ENCODE data around the gene SLC6A13.
"Not testable (repeated sequence)": the region's sequence is repeated elsewhere in the genome, so short reads cannot be mapped to it uniquely, and the experiment has no call there.

SLC6A13 gene

DNA sequence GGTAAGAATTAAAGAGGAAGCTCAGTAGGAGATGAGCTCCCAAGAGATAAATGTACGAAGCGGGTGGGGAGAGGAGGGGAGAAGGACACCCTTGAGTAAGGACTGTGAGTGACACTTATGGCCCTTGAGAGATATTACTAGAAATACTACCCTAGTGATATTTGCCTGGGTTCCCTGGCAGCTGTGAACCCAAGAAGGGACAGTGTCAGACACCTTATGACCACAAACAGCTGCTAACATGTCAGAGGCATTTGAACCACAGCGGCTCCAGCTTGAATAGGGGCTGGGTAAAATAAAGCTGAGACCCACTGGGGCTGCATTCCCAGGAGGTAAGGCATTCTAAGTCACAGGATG lies 29.0 kb downstream of the SLC6A13 start:
- DNase-seq (ENCODE audit: low read depth in 2 of 2): no peak

DNA sequence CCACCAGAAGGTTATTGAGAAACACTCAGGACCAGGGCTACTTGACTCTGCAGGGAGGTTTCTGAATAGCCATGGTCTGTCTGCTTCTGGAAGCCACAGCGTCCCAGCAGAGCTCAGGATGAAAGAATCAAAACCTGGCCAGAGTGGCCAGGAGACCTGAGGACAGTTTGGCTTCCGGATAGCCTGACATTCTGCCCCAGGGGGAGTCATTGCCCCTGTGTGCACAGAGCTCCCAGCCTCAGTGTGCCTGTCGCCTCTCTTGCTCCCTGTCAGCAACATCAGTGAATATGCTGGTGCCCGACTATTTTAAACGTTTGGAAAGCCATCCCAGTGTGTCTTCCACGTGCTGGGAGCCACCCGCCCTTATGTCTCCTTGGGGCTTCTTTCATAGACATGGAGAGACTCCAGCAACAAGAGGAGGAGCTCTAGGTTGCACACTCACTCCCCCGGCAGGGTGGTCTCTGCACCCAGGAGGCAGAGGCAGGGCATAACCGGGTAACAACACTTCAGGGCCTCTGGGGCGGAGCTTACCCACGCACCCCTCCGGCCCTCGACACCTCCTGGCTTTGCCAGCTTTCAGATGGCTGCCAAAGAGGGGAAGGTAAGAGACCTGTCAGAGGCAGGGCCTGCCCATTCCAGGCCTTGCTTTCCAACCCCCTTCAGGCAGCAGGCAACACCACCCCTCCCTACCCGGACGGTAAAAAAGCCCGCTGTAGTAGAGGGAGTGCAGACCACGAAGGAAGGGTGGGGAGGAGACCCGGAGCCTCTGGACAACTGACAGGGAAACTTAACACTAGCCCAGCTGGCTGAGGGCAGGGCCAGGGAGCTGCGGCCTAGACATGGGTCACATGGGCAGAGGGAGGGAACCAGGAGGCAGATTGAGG lies 29.7 kb downstream of the SLC6A13 start:
- no peak for DNase-seq (ENCODE audit: low read depth in 2 of 2)

DNA sequence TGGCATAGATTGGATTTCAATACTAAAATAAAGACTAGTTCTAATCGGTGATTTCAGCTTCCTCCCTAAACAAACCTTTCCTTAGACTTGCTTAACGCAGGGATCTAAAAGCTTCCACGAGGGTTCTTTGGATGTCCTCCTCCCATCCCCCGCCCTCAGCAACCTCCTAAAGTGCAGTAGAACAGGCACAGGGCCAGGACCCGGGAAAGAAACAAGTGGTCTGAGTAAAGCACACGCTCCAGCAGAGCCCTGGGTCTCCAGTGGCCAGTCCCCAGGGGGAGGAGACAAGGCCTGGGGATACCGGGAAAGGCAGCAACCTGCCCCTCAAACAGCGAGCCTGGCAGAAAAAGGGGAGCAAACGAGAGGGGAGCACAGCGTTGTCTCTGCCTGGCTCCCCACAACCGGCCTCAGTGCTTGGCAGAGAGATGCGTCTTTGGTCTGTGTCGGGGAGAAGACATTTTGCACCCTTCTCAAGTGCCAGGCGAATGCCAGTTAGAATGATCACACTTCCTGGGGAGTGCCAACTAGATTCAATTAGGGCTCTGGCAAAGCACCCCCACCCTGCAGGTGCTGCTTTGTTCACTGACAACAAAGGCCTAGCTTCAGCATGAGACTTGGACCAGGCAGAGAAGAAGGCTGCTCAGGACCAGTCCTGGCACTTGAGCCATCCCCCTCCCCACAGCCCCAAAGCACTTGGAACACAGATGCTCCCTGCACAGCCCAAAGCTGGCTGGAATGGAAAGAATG lies 31.5 kb downstream of the SLC6A13 start:
- no peak for DNase-seq (ENCODE audit: low read depth in 2 of 2)

DNA sequence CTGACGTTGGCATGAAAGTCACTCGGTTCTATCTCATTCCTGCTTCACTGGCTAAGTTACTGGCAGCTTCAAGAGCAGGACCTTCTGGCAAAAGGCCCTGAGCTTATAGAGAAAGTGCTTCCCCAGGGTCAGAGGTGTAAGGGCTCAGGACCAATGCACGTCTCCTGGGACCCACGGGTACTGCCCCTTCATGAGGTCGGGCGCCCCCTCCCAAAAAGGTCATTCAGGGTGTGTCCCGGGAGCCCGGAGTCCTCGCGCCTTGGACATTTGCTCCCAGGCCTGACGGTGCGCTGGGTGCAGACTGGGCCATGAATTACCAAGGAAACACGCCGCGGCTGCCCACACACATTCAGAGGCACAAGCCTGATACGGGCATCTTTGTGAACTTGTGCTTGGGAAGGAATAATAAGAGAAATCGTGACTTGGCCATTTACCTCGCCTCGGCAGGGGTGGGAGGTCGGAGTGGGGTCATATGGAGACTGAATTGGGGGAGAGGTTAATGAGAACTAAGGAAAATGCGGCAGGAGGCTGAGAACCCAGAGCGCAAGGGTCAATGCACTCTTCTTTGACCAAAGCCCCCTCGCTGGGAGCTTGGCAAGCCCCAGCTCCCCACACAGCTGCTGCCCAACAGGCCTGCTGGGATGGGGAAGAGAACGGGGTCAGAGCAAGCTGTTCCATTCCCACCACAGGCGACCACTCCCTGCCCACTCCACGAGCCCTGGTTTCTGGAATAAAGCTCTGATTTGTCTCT lies 33.0 kb downstream of the SLC6A13 start:
- DNase-seq (ENCODE audit: low read depth in 2 of 2): no peak

DNA sequence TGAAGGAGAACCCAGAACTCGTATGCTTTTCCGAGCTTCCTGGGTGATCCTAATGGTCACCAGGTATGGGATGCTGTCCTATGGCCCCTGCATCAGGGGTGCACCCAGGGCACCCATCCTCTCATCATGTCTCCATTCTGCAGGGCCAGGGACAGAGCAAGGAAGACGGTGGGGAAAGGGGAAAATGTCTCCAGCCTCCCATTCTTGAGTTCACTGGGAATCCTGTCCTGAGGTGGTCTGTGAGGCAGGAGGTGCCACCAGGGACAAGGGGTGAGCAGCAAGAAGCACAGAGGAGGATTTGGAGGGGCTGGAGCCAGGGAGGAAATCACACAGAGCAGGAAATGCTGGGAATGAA lies 33.8 kb downstream of the SLC6A13 start:
- no peak for DNase-seq (ENCODE audit: low read depth in 2 of 2)

DNA sequence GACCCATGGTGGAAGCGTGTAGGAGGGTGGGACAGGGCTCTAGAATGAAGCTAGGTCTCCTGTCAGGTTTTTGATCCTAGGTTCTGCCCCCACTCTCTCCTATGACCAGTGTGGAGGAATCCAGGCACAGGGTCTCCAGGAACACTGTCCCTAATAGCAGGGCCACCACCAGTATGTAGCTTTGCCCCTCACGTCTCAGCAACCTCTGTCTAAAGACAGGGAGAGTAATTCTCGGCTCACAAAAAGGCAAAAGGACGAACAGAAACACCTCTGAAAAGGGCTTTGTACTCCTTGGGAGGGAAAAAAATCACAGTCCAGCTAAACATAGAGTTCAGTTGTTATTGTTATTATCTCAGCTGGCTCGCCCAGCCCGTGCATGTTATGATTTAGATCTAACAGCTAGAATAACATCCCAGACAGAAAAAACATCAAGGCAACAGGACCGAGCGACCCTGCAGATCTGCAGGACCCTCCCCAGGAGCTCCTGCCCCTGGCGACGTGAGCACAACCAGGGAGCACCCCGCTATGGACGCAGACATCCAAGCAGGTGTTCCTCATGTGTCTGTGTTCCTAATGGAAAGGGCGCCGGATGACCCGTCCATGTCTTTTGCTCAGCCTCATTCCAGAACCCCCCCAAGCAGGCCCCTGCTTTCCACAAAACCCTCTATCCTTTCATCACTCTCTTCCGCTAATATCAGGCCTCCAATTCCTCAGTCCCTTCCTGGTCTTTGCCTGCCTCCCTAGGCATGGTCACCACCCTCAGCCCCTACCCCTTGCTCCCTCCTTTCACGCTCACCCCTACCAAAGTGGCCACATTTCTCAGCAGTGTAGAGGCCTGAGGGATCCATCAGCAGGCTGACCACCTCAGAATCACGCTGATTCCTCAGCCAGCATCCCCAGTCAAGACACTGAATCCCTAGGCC lies 34.5 kb downstream of the SLC6A13 start:
- no peak for DNase-seq (ENCODE audit: low read depth in 2 of 2)

DNA sequence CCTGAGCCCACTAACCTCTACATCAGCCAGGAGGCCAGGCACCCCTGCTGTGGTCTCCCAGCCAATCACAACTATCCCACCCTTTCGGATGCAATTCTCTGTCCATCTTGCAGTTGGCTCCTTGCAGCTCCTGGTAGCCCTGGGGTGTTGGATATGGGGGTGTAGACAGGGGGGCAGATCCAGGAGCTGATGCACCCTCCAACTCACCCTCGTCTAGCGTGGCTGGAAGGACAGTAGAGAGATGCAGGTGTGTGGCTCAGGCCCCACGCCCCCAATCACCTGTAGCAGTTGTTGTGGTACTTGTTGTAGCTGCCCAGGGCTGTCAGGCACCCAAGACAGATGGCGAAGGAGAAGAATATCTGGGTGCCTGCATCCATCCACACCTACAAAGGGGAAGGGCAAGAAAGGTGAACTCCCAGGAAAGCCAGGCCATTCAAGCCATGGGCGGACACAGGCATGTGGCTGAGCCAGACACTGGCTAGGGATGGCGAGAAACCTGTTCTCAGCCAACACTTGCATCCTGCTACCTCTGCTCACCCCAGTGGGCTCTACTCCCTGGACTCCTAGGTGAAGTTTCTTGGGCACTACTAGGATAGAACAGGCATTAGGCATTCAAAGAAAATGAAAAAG lies 35.2 kb downstream of the SLC6A13 start:
- DNase-seq (ENCODE audit: low read depth in 2 of 2): no peak

DNA sequence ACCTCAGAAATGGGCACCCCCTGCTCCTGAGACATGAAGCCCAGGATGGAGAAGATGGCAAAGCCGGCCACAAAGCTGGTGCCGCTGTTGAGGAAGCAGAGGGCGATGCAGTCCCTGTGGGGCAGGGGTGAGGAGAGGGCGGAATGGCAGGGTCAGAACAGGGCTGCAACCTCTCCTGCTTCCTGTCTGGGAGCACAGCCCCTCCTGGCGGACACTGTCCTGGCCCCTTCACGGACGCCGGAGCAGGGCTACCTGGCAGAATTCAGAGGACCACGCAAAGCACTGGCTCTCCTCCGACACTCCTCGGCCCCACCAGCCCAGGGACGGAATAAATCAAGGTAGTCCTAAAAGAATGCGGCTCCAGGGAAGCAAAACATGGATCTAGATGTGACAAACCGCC lies 36.2 kb downstream of the SLC6A13 start:
- DNase-seq (ENCODE audit: low read depth in 2 of 2): no peak

DNA sequence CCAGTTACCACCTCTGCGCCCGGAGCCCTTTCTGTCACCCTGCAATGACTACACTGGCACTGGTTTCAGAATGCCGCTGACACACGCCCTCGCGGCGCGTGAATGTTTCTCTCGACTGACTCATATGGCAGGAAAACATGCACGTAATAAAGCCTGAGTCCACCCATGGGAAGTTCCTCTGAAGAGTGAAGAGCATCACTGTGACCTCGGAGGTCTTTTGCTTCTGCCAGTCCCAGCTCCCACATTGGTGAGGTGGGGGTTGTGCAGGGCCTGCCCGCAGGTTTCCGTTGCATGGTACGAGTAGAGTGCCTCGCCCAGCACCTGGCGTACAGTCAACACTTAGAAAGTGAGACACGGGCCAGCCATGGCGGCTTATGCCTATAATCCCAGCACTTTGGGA lies 37.6 kb downstream of the SLC6A13 start:
- DNase-seq (ENCODE audit: low read depth in 2 of 2): no peak

DNA sequence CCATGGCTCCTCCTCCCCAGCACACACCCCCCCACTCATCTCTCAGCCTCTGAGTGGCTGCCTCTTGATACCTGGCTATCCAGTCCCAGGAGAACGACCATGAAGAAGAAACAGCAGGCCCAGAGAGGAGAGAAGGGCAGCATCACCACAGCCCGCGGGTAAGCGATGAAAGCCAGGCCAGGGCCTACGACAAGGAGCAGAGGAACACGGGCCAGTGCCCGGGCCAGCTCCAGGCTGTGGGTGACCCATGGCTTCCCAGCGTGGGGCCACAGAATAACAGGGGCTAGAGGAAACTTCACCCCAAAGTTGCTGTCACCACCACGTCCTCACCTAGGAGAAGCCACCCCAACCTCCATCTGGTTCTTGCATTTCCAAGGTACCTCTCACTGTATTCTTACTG lies 38.3 kb downstream of the SLC6A13 start:
- no peak for DNase-seq (ENCODE audit: low read depth in 2 of 2)

DNA sequence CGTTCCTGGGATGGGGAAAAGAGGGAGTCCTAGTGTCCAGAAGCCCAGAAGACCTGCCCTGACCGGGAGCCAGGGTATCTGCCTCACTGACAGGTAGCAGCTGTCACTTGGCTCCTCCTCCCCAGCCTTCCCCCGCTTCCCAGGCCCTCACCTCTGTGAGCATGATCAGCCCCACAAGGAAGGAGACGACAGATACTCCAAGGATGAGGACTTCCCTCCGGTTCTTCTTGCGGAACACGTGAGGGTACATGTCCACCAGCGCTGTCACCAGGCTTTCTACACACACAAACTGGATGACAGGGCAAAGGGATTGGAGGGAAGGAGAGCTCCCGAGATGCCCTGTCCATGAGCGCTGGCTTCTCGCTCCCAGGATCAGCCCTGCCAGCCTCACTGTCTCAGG lies 38.8 kb downstream of the SLC6A13 start:
- no peak for DNase-seq (ENCODE audit: low read depth in 2 of 2)

DNA sequence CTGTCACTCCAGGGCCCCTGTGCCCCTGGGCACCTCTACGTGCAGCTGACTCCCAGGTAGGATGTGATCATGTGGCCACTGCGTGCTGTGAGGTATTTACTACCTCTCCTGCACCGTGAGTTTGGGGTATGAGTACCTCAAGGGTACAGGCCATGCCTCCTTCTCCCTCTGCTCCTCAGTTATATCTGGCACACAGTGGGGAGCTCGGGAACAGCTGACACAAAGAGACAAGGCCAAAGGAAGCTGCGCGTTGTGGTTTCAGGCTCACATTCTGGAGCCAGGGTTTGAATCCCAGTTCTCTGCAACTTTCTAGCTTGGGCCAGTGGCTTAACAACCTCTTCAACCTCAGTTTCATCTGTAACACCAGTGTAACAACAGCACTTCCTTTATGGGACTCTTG lies 40.9 kb downstream of the SLC6A13 start:
- DNase-seq (ENCODE audit: low read depth in 2 of 2): no peak

DNA sequence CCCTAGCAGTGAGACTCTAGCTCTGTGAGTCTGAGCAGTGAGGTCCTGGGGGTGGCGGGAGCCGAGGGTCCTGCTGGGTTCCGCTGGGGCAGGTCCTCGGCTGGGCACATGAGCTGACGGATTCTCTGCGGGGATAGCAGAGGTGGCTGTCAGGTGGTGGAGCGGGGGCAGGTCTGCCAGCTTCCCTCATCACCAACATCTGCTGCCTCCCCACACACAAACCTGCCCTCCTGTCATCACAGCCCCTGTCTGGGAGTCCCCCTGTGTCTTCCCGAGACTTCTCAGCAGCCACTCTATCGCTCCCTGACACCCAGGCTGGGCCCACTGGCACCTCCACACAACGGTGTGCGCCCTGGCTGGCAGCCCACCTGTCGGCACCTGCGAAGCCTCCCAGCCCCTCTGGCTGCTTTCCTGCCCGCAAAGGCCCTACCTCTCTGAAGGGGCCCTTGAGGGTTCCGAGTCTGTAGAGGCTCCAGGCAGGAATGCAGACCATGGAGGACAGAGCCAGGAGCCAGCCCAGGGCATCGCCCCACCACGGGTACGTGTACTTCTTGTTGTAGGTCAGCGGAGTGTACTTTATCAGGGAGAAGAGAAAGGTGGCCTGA lies 41.6 kb downstream of the SLC6A13 start:
- DNase-seq (ENCODE audit: low read depth in 2 of 2): no peak

DNA sequence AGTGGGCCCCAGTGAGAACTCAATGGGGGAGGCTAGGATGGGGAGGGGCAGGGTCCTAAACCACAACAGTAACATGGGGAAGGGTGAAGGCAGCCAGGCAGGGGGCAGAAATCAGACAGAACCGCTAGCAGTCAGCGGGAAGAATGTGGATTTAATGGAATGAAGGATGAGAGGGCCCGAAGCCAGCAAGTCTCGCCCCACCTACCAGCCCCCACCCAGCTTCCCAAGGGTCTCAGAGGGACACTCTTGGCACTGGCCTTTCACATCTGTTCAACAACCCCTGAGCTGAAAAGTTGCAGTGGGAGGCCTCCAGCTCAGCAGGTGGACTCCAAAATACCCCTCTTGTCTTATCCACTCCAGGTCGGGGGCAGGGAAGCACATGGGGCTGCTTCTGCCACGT lies 42.1 kb downstream of the SLC6A13 start:
- no peak for DNase-seq (ENCODE audit: low read depth in 2 of 2)

DNA sequence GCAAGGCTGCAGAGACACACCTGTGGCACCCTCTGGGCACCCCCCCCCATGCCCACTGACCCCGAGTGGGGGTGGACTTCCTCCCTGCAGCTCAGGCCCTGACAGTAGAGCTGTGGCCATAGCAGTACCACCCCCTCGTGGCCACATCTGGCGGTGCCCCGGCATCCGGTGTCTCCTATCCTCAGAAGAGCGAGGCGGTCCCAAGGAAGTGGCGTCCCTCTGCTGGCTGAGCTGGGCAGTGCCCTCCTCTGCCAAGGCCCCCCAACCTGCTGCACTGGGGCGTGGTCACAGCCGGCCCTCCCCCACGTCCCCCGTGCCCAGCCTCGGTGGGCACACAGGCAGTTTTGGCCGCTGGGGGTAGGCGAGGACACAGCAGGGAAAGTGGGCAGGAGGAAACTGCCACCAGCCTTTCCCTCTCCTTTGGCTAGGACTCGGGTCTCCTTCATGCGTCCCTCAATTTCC lies 42.7 kb downstream of the SLC6A13 start:
- peak; percentile 2 to 5 for DNase-seq (ENCODE audit: low read depth in 2 of 2)

DNA sequence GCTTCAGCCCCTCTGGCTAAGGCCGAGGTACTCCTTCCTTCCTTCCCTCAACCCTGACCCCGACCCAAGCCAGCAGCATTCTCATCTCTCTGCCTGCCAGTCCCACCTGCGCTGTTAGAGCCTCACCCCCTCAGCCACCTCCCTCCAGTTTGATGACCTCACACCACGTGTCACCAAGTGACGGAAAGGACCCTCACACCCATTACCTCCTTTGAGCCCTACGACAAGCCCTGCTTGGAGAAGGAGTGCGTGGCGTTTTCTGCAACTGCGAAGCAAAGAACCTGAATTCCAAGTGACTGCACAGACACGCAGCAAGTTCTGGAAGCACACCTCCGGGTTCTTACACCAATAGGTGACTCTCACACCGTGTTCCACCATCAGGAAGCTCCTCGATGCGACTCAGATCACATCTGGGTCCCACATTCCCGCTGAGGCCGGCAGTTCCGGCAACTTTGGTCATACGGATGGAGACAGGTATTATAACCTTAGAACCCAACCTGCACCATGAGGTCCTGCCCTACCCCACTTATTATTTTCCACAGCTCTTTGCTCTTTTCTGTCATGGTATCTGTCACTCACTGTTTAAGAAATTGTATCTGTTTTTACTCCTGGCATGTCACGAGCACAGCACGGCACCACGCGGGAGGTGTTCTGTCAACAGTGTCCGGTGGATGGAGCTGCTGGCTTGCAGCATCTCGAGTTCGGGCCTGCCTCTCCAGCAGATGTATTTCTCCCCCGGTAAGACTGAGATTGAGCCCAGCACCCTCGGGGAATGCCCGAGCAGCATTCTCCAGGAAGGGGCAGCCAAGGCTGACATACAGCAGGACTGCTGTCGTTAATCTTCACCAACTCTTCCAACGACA lies 43.7 kb downstream of the SLC6A13 start:
- DNase-seq (ENCODE audit: low read depth in 2 of 2): no peak

DNA sequence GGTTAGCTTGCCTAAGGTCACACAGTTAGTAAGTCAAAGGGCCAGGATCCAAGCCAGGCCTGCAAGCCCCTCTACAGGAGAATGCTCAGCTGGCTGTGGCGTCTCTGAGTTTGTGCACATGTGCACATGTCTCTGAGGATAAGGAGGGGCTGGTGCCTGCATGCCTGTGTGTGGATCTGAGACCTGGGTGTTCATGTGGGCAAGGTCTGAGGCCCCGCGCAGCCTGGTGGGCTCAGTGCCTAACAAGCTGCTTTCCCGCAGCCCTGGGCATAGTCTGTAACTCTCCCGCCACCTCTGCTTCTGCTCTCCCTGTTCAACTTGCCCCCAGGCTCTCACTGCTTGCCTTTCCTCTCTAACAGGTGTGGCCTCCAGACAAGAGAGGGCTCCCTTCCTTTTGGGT lies 44.4 kb downstream of the SLC6A13 start:
- no peak for DNase-seq (ENCODE audit: low read depth in 2 of 2)

DNA sequence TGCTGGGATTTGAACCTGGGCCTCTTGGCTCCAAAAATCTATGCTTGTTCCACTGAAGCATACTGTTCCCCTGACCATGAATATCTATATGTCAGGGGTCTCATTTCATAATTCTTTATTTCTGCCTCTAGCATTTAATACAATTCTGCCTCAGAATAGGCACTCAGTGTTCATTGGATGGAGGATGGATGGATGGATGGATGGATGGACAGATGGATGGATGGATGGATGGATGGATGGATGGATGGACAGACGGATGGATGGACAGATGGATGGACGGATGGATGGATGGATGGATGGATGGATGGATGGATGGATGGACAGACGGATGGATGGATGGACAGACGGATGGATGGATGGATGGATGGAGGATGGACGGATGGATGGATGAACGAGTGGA lies 45.6 kb downstream of the SLC6A13 start:
- DNase-seq (ENCODE audit: low read depth in 2 of 2): not testable (repeated sequence)

DNA sequence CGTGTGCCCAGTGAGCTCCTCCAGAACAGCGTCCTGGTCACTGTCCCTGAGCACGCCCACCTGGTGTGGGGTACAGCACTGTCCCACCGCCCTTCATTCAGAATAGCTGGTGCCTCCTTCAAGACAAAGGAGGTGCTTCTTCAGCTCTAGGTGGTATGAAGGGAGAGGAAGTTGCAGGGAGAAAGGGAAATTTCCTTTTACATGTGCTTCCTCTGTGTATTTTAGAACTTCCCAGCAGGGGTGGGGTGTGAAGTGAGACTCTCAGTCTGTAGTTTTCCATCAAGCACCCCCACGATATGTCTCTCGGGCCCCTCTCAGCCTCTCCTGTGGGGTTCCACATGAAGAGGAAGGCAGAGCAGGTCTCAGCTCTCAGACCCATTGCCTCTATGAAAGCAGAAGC lies 47.5 kb downstream of the SLC6A13 start:
- no peak for DNase-seq (ENCODE audit: low read depth in 2 of 2)
